K562 (cell line): Measurements from ENCODE around the gene ADSS1. TPM values are rescaled to one million over a fixed set of nuclear protein-coding genes. Genes with fewer than 3 reads are reported as not detected.

ENCODE experiments used
- BACH1 ChIP-seq: fragments of 200-800 bp; sonication (Bioruptor generic); IDR thresholded peaks from 2 replicates; pipeline ENCODE4 v1.6.1; 2016; ENCODE audit warnings: missing genetic modification characterization, missing compliant biosample characterization
- BMI1 ChIP-seq: fragments of 150-350 bp; IDR thresholded peaks from 2 replicates; pipeline ENCODE4 v1.6.1; 2014; ENCODE audit warnings: low read length
- E2F5 ChIP-seq: sonication (generic); formaldehyde crosslinking; IDR thresholded peaks from 2 replicates; pipeline ENCODE4 v1.8.0; 2022; ENCODE audit warnings: mild to moderate bottlenecking, missing genetic modification reagents
- FOXJ2 ChIP-seq: fragments of 200-800 bp; sonication (Bioruptor generic); IDR thresholded peaks from 2 replicates; pipeline ENCODE4 v1.6.1; 2016; ENCODE audit warnings: missing genetic modification characterization, missing compliant biosample characterization
- GABPA ChIP-seq: fragments of 200-800 bp; sonication (Bioruptor generic); conservative IDR thresholded peaks from 2 replicates; pipeline ENCODE4 v1.6.1; 2016; ENCODE audit warnings: low read depth, missing genetic modification characterization, missing compliant biosample characterization
- GATA2 ChIP-seq: sonication (generic); formaldehyde crosslinking; IDR thresholded peaks from 2 replicates; pipeline ENCODE4 v1.4.0; 2020; ENCODE audit warnings: mild to moderate bottlenecking, missing genetic modification reagents
- LARP7 ChIP-seq: fragments of 450-650 bp; IDR thresholded peaks from 2 replicates; pipeline ENCODE4 v1.6.1; 2016
- MED1 ChIP-seq: sonication (generic); formaldehyde crosslinking; IDR thresholded peaks from 2 replicates; pipeline ENCODE4 v1.8.1; 2023; ENCODE audit warnings: missing genetic modification reagents, borderline replicate concordance
- MEF2D ChIP-seq: conservative IDR thresholded peaks from 2 replicates; pipeline ENCODE4 v1.6.1; 2016; ENCODE audit warnings: low read depth, missing genetic modification characterization, missing compliant biosample characterization
- MLX ChIP-seq, 2 experiments: fragments of 450-650 bp in 1 of 2; sonication (generic) in 1 of 2; formaldehyde crosslinking; conservative IDR thresholded peaks; 2 replicates each; pipeline versions ENCODE4 v1.4.0 to v1.8.1; 2020 to 2022; ENCODE audit warnings: mild to moderate bottlenecking in 1 of 2, missing genetic modification reagents in 1 of 2
- NCOA2 ChIP-seq, 2 experiments: fragments of 450-650 bp; IDR thresholded peaks; 2 replicates each; pipeline ENCODE4 v1.6.1; 2018; ENCODE audit warnings: mild to moderate bottlenecking in 2 of 2, moderate library complexity in 1 of 2; ENCODE audit not compliant: partially characterized antibody in 2 of 2
- NEUROD1 ChIP-seq: fragments of 150-350 bp; IDR thresholded peaks from 2 replicates; pipeline ENCODE4 v1.6.1; 2014; ENCODE audit warnings: borderline replicate concordance, low read length, low read depth; ENCODE audit not compliant: partially characterized antibody
- NFE2 ChIP-seq: IDR thresholded peaks from 2 replicates; pipeline ENCODE4 v1.6.1; 2014; ENCODE audit warnings: antibody characterized with exemption, low read depth
- NFRKB ChIP-seq: fragments of 450-650 bp; IDR thresholded peaks from 2 replicates; pipeline ENCODE4 v1.6.1; 2016; ENCODE audit warnings: low read depth
- NR2F6 ChIP-seq: fragments of 450-650 bp; formaldehyde crosslinking; IDR thresholded peaks from 2 replicates; pipeline ENCODE4 v1.4.0; 2020; ENCODE audit warnings: mild to moderate bottlenecking
- STAT5B ChIP-seq: fragments of 250-450 bp; sonication (Bioruptor Pico); IDR thresholded peaks from 2 replicates; pipeline ENCODE4 v1.8.0; 2021; ENCODE audit warnings: mild to moderate bottlenecking, inconsistent platforms
- XRCC5 ChIP-seq: fragments of 200-400 bp; formaldehyde crosslinking; IDR thresholded peaks from 2 replicates; pipeline ENCODE4 v1.6.1; 2017; ENCODE audit warnings: low read depth, mild to moderate bottlenecking, low read length
- ZNF282 ChIP-seq: sonication (generic); formaldehyde crosslinking; IDR thresholded peaks from 2 replicates; pipeline ENCODE4 v1.8.1; 2023; ENCODE audit warnings: missing genetic modification reagents
- ZNF398 ChIP-seq: fragments of 250-450 bp; sonication (Bioruptor Pico); IDR thresholded peaks from 2 replicates; pipeline ENCODE4 v1.8.0; 2021; ENCODE audit warnings: moderate library complexity, mild to moderate bottlenecking, inconsistent platforms
- polyA plus RNA-seq, 8 experiments: library from polyadenylated mRNA; depleted of rRNA in 4 of 8; stranded (reverse) in 5 of 8; unstranded in 3 of 8; fragments of >200 nt; fragmentation: Nextera tagmentation in 2 of 8; fragmentation: Illumina TruSeq in 1 of 8; extraction: Ambion mirVana in 2 of 8; extraction: Trizol in 1 of 8; gene quantifications; 2 replicates each; pipeline versions ENCODE4 v1.2.1 to v1.2.3, GENCODE V29; 2011 to 2014; ENCODE audit warnings: inconsistent platforms in 1 of 8, missing spikeins in 1 of 8
- total RNA-seq, 7 experiments: library from RNA; depleted of rRNA in 6 of 7; stranded (reverse); fragments of >200 nt in 6 of 7; fragmentation: Illumina TruSeq in 2 of 7; extraction: Trizol in 2 of 7; gene quantifications; 2 replicates each; pipeline versions ENCODE4 v1.2.1 to v1.2.3, GENCODE V29; 2011 to 2021; ENCODE audit warnings: low replicate concordance in 1 of 7
- TF ChIP-seq, protein P1 (sequence below): fragments of 450-650 bp; formaldehyde crosslinking; IDR thresholded peaks from 2 replicates; pipeline ENCODE4 v1.4.0; 2020; ENCODE audit warnings: mild to moderate bottlenecking, moderate library complexity
- TF ChIP-seq, protein P2 (sequence below): sonication (generic); formaldehyde crosslinking; IDR thresholded peaks from 2 replicates; pipeline ENCODE4 v1.8.1; 2023; ENCODE audit warnings: mild to moderate bottlenecking, missing genetic modification reagents

ADSS1 gene
- total and polyA plus RNA-seq, 9 of the 15 experiments (the other 6 are each of a cell fraction or from before 2014, with no cell fraction given) = 0.53 to 5.9 (median 3.9) TPM

DNA sequence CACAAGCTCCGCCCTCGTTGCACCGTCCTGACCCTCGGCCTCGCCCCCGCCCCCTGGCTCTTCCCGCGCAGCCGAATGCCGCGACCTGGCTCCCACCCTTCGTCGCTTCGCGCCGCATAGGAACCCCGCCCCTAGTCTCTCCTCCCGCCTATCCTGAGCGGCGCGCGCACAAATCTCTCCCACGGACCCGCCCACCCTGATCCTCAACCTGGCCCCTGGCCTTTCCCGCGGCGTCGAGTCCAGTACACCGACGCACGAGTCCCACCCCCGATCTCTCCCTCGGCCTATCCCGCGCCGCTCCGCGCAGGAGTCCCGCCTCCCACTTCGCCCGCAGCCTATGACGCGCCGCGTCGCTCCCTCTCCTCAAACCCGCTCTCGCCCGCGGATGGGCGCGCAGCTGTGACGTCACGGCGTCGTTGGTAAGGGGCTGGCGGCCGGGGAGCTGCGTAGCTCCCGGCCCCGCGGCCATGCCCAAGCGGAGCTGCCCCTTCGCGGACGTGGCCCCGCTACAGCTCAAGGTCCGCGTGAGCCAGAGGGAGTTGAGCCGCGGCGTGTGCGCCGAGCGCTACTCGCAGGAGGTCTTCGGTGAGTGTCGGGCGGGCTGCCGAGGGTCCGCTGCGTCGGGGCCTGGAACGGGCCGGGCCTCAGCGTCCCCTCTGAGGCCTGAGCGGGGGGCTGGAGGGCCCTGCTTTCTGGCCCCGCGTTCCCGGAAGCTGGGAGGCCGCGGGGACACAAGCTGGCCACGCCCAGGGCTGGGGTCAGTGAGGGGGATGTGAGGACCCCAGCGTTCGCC lies 28.9 kb downstream of the ADSS1 start, which contains the start of gene SIVA1 (continued):
- TF ChIP-seq, protein P1, sequence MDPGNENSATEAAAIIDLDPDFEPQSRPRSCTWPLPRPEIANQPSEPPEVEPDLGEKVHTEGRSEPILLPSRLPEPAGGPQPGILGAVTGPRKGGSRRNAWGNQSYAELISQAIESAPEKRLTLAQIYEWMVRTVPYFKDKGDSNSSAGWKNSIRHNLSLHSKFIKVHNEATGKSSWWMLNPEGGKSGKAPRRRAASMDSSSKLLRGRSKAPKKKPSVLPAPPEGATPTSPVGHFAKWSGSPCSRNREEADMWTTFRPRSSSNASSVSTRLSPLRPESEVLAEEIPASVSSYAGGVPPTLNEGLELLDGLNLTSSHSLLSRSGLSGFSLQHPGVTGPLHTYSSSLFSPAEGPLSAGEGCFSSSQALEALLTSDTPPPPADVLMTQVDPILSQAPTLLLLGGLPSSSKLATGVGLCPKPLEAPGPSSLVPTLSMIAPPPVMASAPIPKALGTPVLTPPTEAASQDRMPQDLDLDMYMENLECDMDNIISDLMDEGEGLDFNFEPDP (CRISPR knock-in tag) = no peak
- TF ChIP-seq BMI1 = no peak
- TF ChIP-seq NR2F6 (CRISPR knock-in tag) = no peak
- TF ChIP-seq MED1 = no peak
- no peak for TF ChIP-seq FOXJ2 (tag)
- TF ChIP-seq MLX (CRISPR knock-in tag; conservative IDR thresholded peaks at IDR 0.05) = no peak
- TF ChIP-seq NFE2 = no peak
- peak; percentile 42 for TF ChIP-seq GABPA (tag)
- TF ChIP-seq NEUROD1 = peak; percentile 41
- no peak for TF ChIP-seq NFRKB
- TF ChIP-seq MEF2D = no peak
- no peak; the same call in 1 of the 2 replicates for TF ChIP-seq XRCC5
- TF ChIP-seq STAT5B (CRISPR knock-in tag) = no peak
- no peak for TF ChIP-seq LARP7
- no peak for TF ChIP-seq E2F5 (CRISPR knock-in tag)
- no peak for TF ChIP-seq BACH1
- no peak for TF ChIP-seq GATA2 (CRISPR knock-in tag)
- TF ChIP-seq, protein P2, sequence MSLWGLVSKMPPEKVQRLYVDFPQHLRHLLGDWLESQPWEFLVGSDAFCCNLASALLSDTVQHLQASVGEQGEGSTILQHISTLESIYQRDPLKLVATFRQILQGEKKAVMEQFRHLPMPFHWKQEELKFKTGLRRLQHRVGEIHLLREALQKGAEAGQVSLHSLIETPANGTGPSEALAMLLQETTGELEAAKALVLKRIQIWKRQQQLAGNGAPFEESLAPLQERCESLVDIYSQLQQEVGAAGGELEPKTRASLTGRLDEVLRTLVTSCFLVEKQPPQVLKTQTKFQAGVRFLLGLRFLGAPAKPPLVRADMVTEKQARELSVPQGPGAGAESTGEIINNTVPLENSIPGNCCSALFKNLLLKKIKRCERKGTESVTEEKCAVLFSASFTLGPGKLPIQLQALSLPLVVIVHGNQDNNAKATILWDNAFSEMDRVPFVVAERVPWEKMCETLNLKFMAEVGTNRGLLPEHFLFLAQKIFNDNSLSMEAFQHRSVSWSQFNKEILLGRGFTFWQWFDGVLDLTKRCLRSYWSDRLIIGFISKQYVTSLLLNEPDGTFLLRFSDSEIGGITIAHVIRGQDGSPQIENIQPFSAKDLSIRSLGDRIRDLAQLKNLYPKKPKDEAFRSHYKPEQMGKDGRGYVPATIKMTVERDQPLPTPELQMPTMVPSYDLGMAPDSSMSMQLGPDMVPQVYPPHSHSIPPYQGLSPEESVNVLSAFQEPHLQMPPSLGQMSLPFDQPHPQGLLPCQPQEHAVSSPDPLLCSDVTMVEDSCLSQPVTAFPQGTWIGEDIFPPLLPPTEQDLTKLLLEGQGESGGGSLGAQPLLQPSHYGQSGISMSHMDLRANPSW (CRISPR knock-in tag) = no peak
- TF ChIP-seq ZNF282 = no peak
- no peak for TF ChIP-seq NCOA2 (IDR thresholded peaks at IDR 0.05; ENCODE audit: partially characterized antibody in 2 of 2)
- no peak for TF ChIP-seq ZNF398 (CRISPR knock-in tag)
